ENCODE data around the gene CCDC90B. TPM values are rescaled to one million over a fixed set of nuclear protein-coding genes. Genes with fewer than 3 reads are reported as not detected.

CCDC90B gene
- total and polyA plus RNA-seq, 2 donors (not counting 1 experiment from before 2014, with no cell fraction given): 20.5 to 35.2 TPM

- 100% methylated on average over 4 of the region's 4 CpGs for WGBS (ENCODE audit: insufficient coverage)
- H3K4me1 ChIP-seq (ENCODE audit: control insufficient read depth in 2 of 2, insufficient read depth in 2 of 2, low read length in 2 of 2): peaks cover 7 to 11% of the 10 kb centered on the region in 2 donors
- Mint-ChIP-seq H3K4me1 (peaks cover 8% of the 10 kb centered on the region), H3K27ac (no peak overlapping the region), H3K9me3 (ENCODE audit: insufficient read depth) (no peaks in the 10 kb centered on the region), H3K4me3 (no peak overlapping the region), H3K27me3 (peaks cover under 1% of the 10 kb centered on the region)
- no peaks in the 10 kb centered on the region for H3K79me2 ChIP-seq (ENCODE audit: control insufficient read depth, insufficient read depth, low read length)
- CTCF ChIA-PET: interaction anchor here (1.3 to 4.0 kb wide), 4 partner anchors 12 to 429 kb away, joined by 3 to 32 read pairs (median 19); no protein-coding TSS in a partner anchor
- no peak for DNase-seq
- no peaks in the 10 kb centered on the region for H3K9me3 ChIP-seq (ENCODE audit: control extremely low read depth in 1 of 3, control insufficient read depth in 2 of 3, insufficient read depth in 1 of 3, low read length in 2 of 3)
- no peak overlapping the region for H3K4me3 ChIP-seq (ENCODE audit: control extremely low read depth in 1 of 5, extremely low read depth in 1 of 5, insufficient read depth in 1 of 5, low read depth in 2 of 5, low read length in 4 of 5)
- H3K4me2 ChIP-seq (replicated peaks; ENCODE audit: low read depth, low read length, poor library complexity, severe bottlenecking): no peak overlapping the region
- no peak overlapping the region for H3K9ac ChIP-seq (ENCODE audit: low read length)
- POLR2A ChIA-PET: no interaction called here
- ATAC-seq (ENCODE audit: low read depth): no peak
- no peaks in the 10 kb centered on the region for H4K20me1 ChIP-seq (ENCODE audit: control insufficient read depth, insufficient read depth, low read length, poor library complexity, severe bottlenecking)
- H2AFZ ChIP-seq (ENCODE audit: insufficient read depth, low read depth, low read length, poor library complexity, severe bottlenecking): no peak overlapping the region
- no peaks in the 10 kb centered on the region for H3K36me3 ChIP-seq (replicated peaks in 1 of 2; ENCODE audit: control extremely low read depth in 1 of 2, control insufficient read depth in 1 of 2, extremely low read depth in 1 of 2, insufficient read depth in 2 of 2, low read length in 1 of 2)
- intact Hi-C loops (cut with micrococcal nuclease): no loop called here
- H3K27me3 ChIP-seq (replicated peaks in 1 of 4; ENCODE audit: control extremely low read depth in 1 of 4, control insufficient read depth in 3 of 4, insufficient read depth in 4 of 4, low read length in 3 of 4): peaks cover 0 to 2% (median 0%) of the 10 kb centered on the region in 4 experiments
- TF ChIP-seq CTCF (IDR thresholded peaks at IDR 0.05) (no peak), EZH2 (IDR thresholded peaks at IDR 0.05; ENCODE audit: borderline replicate concordance, insufficient read depth, low read depth, low read length, poor library complexity, severe bottlenecking) (no peak)
- no peak overlapping the region for H3K27ac ChIP-seq (ENCODE audit: low read length in 2 of 2)
These were observed 8.0 kb upstream of the CCDC90B start for GRCh38 chr11:83294208-83294607.

- intact Hi-C loops (cut with micrococcal nuclease): no loop called here
- Histone ChIP-seq H3K36me3 (replicated peaks in 1 of 2; ENCODE audit: control extremely low read depth in 1 of 2, control insufficient read depth in 1 of 2, extremely low read depth in 1 of 2, insufficient read depth in 2 of 2, low read length in 1 of 2) (no peaks in the 10 kb centered on the region), H3K9me3 (ENCODE audit: control extremely low read depth in 1 of 3, control insufficient read depth in 2 of 3, insufficient read depth in 1 of 3, low read length in 2 of 3) (no peaks in the 10 kb centered on the region), H3K4me1 (ENCODE audit: control insufficient read depth in 2 of 2, insufficient read depth in 2 of 2, low read length in 2 of 2) (peaks cover 9 to 12% of the 10 kb centered on the region in 2 donors), H2AFZ (ENCODE audit: insufficient read depth, low read depth, low read length, poor library complexity, severe bottlenecking) (no peak overlapping the region), H3K79me2 (ENCODE audit: control insufficient read depth, insufficient read depth, low read length) (no peaks in the 10 kb centered on the region), H3K4me2 (replicated peaks; ENCODE audit: low read depth, low read length, poor library complexity, severe bottlenecking) (no peak overlapping the region), H4K20me1 (ENCODE audit: control insufficient read depth, insufficient read depth, low read length, poor library complexity, severe bottlenecking) (no peaks in the 10 kb centered on the region), H3K4me3 (ENCODE audit: control extremely low read depth in 1 of 5, extremely low read depth in 1 of 5, insufficient read depth in 1 of 5, low read depth in 2 of 5, low read length in 4 of 5) (no peak overlapping the region), H3K27ac (ENCODE audit: low read length in 2 of 2) (no peak overlapping the region), H3K27me3 (replicated peaks in 1 of 4; ENCODE audit: control extremely low read depth in 1 of 4, control insufficient read depth in 3 of 4, insufficient read depth in 4 of 4, low read length in 3 of 4) (peaks cover 0 to 2% (median 0%) of the 10 kb centered on the region in 4 experiments), H3K9ac (ENCODE audit: low read length) (no peak overlapping the region)
- ATAC-seq (ENCODE audit: low read depth) (no peak), DNase-seq (no peak)
- no peak for TF ChIP-seq EZH2 (IDR thresholded peaks at IDR 0.05; ENCODE audit: borderline replicate concordance, insufficient read depth, low read depth, low read length, poor library complexity, severe bottlenecking)
- no peak for TF ChIP-seq CTCF (IDR thresholded peaks at IDR 0.05)
- H3K9me3 Mint-ChIP-seq (ENCODE audit: insufficient read depth): no peaks in the 10 kb centered on the region
- POLR2A ChIA-PET: interaction anchor here (0.6 kb wide), 1 partner anchor 364 kb away, joined by 5 read pairs; no protein-coding TSS in a partner anchor
- CTCF ChIA-PET: interaction anchor here (0.7 to 4.0 kb wide), 20 partner anchors 8 to 531 kb away, joined by 3 to 32 read pairs (median 4); no protein-coding TSS in a partner anchor
- H3K27ac Mint-ChIP-seq: no peak overlapping the region
- peaks cover 15% of the 10 kb centered on the region for H3K4me1 Mint-ChIP-seq
- no peak overlapping the region for H3K4me3 Mint-ChIP-seq
- H3K27me3 Mint-ChIP-seq: no peaks in the 10 kb centered on the region
- 92% methylated on average over 3 of the region's 4 CpGs for WGBS (ENCODE audit: insufficient coverage)
These were observed 7.2 kb upstream of the CCDC90B start for GRCh38 chr11:83293457-83293774.
